ENCODE results near the gene DUSP6. TPM values are rescaled to one million over a fixed set of nuclear protein-coding genes. Genes with fewer than 3 reads are reported as not detected.

DUSP6 gene
- total and polyA plus RNA-seq, 2 of the 13 experiments (the other 11 are each of a cell fraction or from before 2014, with no cell fraction given), result 40.9 to 161 TPM

DNA sequence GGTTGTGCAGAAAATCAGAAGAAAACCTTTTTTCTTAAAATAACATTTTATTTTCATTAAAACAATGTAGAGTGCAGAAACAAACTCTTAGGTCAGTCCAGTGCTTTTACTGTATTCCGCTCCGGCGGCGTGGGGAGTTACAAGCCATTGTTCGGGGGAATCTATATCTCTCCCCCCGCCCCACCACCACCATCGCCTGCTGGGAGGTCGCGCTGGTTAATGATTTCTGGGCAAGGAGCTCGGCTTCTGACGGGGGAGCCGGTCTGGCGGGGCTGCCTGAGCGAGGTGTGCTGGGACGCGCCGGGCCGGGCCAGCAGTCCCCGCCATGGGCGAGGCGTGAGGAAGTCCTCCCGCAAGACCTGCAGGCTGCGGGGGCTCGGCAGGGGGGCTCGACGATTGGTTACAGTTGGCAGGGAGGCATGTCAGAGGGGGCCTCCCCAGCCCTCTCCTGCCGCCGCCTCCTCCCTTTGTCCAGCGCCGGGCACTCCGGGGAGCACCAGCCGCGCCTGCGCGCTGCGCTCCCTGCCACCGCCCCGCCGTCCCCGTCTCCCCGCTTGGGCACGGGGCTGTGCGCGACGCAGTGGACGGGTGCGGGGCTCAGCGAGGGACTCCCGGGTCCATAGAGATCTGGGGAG lies 1.0 kb upstream of the DUSP6 start (continued):
- TF ChIP-seq, protein P1, sequence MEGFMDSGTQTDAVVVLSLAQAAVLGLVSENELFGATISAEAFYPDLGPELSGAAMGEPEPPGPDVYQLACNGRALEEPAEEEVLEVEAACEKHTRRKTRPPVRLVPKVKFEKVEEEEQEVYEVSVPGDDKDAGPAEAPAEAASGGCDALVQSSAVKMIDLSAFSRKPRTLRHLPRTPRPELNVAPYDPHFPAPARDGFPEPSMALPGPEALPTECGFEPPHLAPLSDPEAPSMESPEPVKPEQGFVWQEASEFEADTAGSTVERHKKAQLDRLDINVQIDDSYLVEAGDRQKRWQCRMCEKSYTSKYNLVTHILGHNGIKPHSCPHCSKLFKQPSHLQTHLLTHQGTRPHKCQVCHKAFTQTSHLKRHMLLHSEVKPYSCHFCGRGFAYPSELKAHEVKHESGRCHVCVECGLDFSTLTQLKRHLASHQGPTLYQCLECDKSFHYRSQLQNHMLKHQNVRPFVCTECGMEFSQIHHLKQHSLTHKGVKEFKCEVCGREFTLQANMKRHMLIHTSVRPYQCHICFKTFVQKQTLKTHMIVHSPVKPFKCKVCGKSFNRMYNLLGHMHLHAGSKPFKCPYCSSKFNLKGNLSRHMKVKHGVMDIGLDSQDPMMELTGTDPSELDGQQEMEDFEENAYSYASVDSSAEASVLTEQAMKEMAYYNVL (CRISPR knock-in tag; IDR thresholded peaks at IDR 0.05; ENCODE audit: borderline replicate concordance), result peak; percentile 57; the same call in 1 of the 2 replicates
- TF ChIP-seq ZNF101 (CRISPR knock-in tag; IDR thresholded peaks at IDR 0.05; ENCODE audit: borderline replicate concordance, low read depth), result no peak
- TF ChIP-seq, protein P2, sequence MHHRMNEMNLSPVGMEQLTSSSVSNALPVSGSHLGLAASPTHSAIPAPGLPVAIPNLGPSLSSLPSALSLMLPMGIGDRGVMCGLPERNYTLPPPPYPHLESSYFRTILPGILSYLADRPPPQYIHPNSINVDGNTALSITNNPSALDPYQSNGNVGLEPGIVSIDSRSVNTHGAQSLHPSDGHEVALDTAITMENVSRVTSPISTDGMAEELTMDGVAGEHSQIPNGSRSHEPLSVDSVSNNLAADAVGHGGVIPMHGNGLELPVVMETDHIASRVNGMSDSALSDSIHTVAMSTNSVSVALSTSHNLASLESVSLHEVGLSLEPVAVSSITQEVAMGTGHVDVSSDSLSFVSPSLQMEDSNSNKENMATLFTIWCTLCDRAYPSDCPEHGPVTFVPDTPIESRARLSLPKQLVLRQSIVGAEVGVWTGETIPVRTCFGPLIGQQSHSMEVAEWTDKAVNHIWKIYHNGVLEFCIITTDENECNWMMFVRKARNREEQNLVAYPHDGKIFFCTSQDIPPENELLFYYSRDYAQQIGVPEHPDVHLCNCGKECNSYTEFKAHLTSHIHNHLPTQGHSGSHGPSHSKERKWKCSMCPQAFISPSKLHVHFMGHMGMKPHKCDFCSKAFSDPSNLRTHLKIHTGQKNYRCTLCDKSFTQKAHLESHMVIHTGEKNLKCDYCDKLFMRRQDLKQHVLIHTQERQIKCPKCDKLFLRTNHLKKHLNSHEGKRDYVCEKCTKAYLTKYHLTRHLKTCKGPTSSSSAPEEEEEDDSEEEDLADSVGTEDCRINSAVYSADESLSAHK (CRISPR knock-in tag; IDR thresholded peaks at IDR 0.05; ENCODE audit: borderline replicate concordance), result no peak
- TF ChIP-seq ZFP36 (IDR thresholded peaks at IDR 0.05; ENCODE audit: borderline replicate concordance, low read depth, low read length, partially characterized antibody), result peak; percentile 10
- TF ChIP-seq, protein P3, sequence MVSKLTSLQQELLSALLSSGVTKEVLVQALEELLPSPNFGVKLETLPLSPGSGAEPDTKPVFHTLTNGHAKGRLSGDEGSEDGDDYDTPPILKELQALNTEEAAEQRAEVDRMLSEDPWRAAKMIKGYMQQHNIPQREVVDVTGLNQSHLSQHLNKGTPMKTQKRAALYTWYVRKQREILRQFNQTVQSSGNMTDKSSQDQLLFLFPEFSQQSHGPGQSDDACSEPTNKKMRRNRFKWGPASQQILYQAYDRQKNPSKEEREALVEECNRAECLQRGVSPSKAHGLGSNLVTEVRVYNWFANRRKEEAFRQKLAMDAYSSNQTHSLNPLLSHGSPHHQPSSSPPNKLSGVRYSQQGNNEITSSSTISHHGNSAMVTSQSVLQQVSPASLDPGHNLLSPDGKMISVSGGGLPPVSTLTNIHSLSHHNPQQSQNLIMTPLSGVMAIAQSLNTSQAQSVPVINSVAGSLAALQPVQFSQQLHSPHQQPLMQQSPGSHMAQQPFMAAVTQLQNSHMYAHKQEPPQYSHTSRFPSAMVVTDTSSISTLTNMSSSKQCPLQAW (CRISPR knock-in tag; IDR thresholded peaks at IDR 0.05), result peak; percentile 98
- 0 out of 2 replicates have a peak, but pooled peaks have one; percentile 52 for TF ChIP-seq ZNF235 (CRISPR knock-in tag; IDR thresholded peaks at IDR 0.05; ENCODE audit: borderline replicate concordance)
- TF ChIP-seq ZNF589 (CRISPR knock-in tag; conservative IDR thresholded peaks at IDR 0.05), result 0 out of 2 replicates have a peak, but pooled peaks have one; percentile 18
- TF ChIP-seq ZNF724P (CRISPR knock-in tag; IDR thresholded peaks at IDR 0.05; ENCODE audit: borderline replicate concordance), result no peak
- TF ChIP-seq, protein P4, sequence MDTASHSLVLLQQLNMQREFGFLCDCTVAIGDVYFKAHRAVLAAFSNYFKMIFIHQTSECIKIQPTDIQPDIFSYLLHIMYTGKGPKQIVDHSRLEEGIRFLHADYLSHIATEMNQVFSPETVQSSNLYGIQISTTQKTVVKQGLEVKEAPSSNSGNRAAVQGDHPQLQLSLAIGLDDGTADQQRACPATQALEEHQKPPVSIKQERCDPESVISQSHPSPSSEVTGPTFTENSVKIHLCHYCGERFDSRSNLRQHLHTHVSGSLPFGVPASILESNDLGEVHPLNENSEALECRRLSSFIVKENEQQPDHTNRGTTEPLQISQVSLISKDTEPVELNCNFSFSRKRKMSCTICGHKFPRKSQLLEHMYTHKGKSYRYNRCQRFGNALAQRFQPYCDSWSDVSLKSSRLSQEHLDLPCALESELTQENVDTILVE (CRISPR knock-in tag; IDR thresholded peaks at IDR 0.05), result no peak; the same call in 1 of the 2 replicates
- 0 out of 2 replicates have a peak, but pooled peaks have one; percentile 54 for TF ChIP-seq TP53 (CRISPR knock-in tag; conservative IDR thresholded peaks at IDR 0.05)
- 0 out of 2 replicates have a peak, but pooled peaks have one; percentile 35 for TF ChIP-seq ZNF549 (CRISPR knock-in tag; IDR thresholded peaks at IDR 0.05)
- TF ChIP-seq, protein P5, sequence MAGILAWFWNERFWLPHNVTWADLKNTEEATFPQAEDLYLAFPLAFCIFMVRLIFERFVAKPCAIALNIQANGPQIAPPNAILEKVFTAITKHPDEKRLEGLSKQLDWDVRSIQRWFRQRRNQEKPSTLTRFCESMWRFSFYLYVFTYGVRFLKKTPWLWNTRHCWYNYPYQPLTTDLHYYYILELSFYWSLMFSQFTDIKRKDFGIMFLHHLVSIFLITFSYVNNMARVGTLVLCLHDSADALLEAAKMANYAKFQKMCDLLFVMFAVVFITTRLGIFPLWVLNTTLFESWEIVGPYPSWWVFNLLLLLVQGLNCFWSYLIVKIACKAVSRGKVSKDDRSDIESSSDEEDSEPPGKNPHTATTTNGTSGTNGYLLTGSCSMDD (CRISPR knock-in tag; IDR thresholded peaks at IDR 0.05), result peak; percentile 65; the same call in 1 of the 2 replicates
- TF ChIP-seq RFX5 (IDR thresholded peaks at IDR 0.05; ENCODE audit: low read depth, low read length), result no peak
- TF ChIP-seq, protein P6, sequence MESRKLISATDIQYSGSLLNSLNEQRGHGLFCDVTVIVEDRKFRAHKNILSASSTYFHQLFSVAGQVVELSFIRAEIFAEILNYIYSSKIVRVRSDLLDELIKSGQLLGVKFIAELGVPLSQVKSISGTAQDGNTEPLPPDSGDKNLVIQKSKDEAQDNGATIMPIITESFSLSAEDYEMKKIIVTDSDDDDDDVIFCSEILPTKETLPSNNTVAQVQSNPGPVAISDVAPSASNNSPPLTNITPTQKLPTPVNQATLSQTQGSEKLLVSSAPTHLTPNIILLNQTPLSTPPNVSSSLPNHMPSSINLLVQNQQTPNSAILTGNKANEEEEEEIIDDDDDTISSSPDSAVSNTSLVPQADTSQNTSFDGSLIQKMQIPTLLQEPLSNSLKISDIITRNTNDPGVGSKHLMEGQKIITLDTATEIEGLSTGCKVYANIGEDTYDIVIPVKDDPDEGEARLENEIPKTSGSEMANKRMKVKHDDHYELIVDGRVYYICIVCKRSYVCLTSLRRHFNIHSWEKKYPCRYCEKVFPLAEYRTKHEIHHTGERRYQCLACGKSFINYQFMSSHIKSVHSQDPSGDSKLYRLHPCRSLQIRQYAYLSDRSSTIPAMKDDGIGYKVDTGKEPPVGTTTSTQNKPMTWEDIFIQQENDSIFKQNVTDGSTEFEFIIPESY (CRISPR knock-in tag; IDR thresholded peaks at IDR 0.05), result 0 out of 2 replicates have a peak, but pooled peaks have one; percentile 5
- TF ChIP-seq HOXA3 (CRISPR knock-in tag; IDR thresholded peaks at IDR 0.05), result peak; percentile 48
- TF ChIP-seq TAF15 (IDR thresholded peaks at IDR 0.05; ENCODE audit: low read depth, low read length, poor library complexity, severe bottlenecking), result peak; percentile 65
- TF ChIP-seq ZNF335 (CRISPR knock-in tag; IDR thresholded peaks at IDR 0.05), result no peak
- TF ChIP-seq ZNF3 (CRISPR knock-in tag; IDR thresholded peaks at IDR 0.05), result no peak
